ENCODE results near the gene THPO.

Gene THPO

GRCh38 chr3:184391266-184391665 is 13.3 kb upstream of the THPO start:
- in situ Hi-C loops (cut with MboI; ENCODE audit: low sequenced_read_pairs, unreplicated experiment), result no loop called here
- DNase-seq (ENCODE audit: low spot score), result no peak
- no peak for TF ChIP-seq CTCF (IDR thresholded peaks at IDR 0.05; ENCODE audit: borderline replicate concordance, control extremely low read depth, extremely low read depth, insufficient read depth, missing control alignments)

DNA sequence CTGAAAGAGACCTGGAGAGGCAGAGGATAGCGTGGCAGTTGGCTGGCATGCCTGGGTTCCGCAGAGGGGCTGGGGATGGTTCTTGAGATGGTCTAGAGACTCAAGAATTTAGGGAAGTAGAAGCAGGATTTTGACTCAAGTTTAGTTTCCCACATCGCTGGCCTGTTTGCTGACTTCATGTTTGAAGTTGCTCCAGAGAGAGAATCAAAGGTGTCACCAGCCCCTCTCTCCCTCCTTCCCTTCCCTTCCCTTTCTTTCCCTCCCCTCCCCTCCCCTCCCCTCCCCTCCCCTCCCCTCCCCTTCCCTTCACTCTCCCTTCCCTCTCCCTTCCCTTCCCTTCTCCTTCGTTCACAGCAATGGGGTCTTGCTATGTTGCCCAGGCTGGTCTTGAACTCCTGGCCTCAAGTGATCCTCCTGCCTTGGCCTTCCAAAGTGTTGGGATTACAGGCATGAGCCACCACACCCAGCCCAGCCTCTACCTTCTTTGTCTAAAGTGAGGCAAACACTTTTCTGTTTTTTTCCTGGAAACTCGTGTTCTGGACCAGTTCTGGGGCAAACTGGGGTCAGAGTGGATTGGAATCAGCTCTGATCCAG is 12.0 kb upstream of the THPO start:
- TF ChIP-seq CTCF (IDR thresholded peaks at IDR 0.05; ENCODE audit: borderline replicate concordance, control extremely low read depth, extremely low read depth, insufficient read depth, missing control alignments), result no peak
- no peak for DNase-seq (ENCODE audit: low spot score)
- in situ Hi-C loops (cut with MboI; ENCODE audit: low sequenced_read_pairs, unreplicated experiment), result no loop called here

DNA sequence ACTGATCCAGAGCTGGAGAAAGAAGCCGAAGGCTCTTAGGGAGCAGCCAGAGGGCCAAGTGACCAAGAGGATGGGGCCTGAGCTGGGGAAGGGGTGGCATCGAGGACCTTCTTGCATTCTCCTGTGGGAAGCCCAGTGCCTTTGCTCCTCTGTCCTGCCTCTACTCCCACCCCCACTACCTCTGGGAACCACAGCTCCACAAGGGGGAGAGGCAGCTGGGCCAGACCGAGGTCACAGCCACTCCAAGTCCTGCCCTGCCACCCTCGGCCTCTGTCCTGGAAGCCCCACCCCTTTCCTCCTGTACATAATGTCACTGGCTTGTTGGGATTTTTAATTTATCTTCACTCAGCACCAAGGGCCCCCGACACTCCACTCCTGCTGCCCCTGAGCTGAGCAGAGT is 11.4 kb upstream of the THPO start:
- DNase-seq (ENCODE audit: low spot score), result no peak
- in situ Hi-C loops (cut with MboI; ENCODE audit: low sequenced_read_pairs, unreplicated experiment), result no loop called here
- TF ChIP-seq CTCF (IDR thresholded peaks at IDR 0.05; ENCODE audit: borderline replicate concordance, control extremely low read depth, extremely low read depth, insufficient read depth, missing control alignments), result no peak

DNA sequence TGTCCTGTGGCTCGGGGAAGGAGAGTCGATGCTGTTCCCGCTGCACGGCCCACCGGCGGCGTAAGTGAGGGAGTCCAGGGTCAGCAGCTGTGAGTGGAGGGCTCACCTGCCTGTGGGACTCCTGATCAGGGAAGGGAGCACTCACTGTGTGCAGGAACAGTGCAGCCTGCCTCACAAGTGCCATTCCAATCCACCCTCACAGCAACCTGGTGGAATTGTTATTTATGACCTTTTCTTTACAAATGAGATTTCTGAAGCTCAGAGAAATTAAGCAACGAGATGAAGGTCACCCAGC is 10.9 kb upstream of the THPO start:
- DNase-seq (ENCODE audit: low spot score), result no peak
- no peak for TF ChIP-seq CTCF (IDR thresholded peaks at IDR 0.05; ENCODE audit: borderline replicate concordance, control extremely low read depth, extremely low read depth, insufficient read depth, missing control alignments)
- in situ Hi-C loops (cut with MboI; ENCODE audit: low sequenced_read_pairs, unreplicated experiment), result no loop called here

DNA sequence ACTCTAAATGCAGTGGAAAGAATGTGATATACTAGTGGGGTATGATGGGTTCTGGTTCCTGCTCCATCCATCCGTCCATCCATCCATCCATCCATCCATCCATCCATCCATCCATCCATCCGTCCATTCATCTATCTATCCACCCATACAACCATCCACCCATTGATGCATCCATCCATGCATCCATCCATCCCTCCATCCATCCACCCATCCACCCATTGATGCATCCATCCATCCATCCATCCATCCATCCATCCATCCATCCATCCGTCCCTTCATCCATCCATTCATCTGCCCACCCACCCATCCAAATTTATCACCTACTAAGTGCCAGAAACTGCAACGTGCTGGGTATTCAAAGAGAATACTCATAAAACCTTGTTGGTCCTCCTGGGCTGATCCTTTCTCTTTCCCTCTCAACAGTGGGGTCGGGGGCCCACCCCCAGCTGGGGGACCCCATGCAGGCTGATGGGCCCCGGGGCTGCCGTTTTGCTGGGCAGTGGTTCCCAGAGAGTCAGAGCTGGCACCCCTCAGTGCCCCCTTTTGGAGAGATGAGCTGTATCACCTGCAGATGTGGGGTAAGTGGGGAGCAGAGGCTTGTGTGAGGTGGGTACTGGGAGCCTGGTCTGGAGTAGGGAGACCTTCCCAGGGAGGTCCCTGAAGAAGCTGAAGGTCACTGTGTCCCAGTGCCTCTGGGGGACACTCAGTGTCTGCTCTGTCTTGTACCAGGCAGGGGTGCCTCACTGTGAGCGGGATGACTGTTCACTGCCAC is 10.3 kb upstream of the THPO start:
- no peak for TF ChIP-seq CTCF (IDR thresholded peaks at IDR 0.05; ENCODE audit: borderline replicate concordance, control extremely low read depth, extremely low read depth, insufficient read depth, missing control alignments)
- no peak for DNase-seq (ENCODE audit: low spot score)
- in situ Hi-C loops (cut with MboI; ENCODE audit: low sequenced_read_pairs, unreplicated experiment), result no loop called here

GRCh38 chr3:184387174-184387714 is 9.2 kb upstream of the THPO start:
- no peak for DNase-seq (ENCODE audit: low spot score)
- TF ChIP-seq CTCF (IDR thresholded peaks at IDR 0.05; ENCODE audit: borderline replicate concordance, control extremely low read depth, extremely low read depth, insufficient read depth, missing control alignments), result no peak
- in situ Hi-C loops (cut with MboI; ENCODE audit: low sequenced_read_pairs, unreplicated experiment), result no loop called here
